Measurements from ENCODE around the gene CNTRL.

The CNTRL gene

GRCh38 chr9:121221664-121222055 is 146.9 kb downstream of the CNTRL start:
- ChIA-PET CTCF (interaction anchor here (0.7 to 6.6 kb wide), 12 partner anchors 8 to 177 kb away, joined by 3 to 79 read pairs (median 4); no protein-coding TSS in a partner anchor), POLR2A (no interaction called here)
- no peak for TF ChIP-seq CTCF (IDR thresholded peaks at IDR 0.05; ENCODE audit: insufficient read depth, low read length, missing control alignments)
- DNase-seq (ENCODE audit: low read depth, low spot score), result no peak
- no peak overlapping the region for H3K4me3 ChIP-seq (ENCODE audit: low read depth, low read length)

- ChIA-PET POLR2A (no interaction called here), CTCF (interaction anchor here (0.6 to 6.6 kb wide), 35 partner anchors 9 to 241 kb away, joined by 3 to 79 read pairs (median 4); partner anchors contain the start of gene GSN)
- TF ChIP-seq CTCF (IDR thresholded peaks at IDR 0.05; ENCODE audit: insufficient read depth, low read length, missing control alignments), result peak; percentile 58
- no peak overlapping the region for H3K4me3 ChIP-seq (ENCODE audit: low read depth, low read length)
- no peak for DNase-seq (ENCODE audit: low read depth, low spot score)
Observed at GRCh38 chr9:121222524-121223171, 147.9 kb downstream of the CNTRL start.

GRCh38 chr9:121225240-121225639 is 150.5 kb downstream of the CNTRL start:
- no peak for TF ChIP-seq CTCF (IDR thresholded peaks at IDR 0.05; ENCODE audit: insufficient read depth, low read length, missing control alignments)
- no peak overlapping the region for H3K4me3 ChIP-seq (ENCODE audit: low read depth, low read length)
- no peak for DNase-seq (ENCODE audit: low read depth, low spot score)
- POLR2A ChIA-PET, result no interaction called here
- CTCF ChIA-PET, result interaction anchor here (0.7 to 6.6 kb wide), 9 partner anchors 8 to 174 kb away, joined by 3 to 79 read pairs (median 4); partner anchors contain the start of gene GSN

GRCh38 chr9:121226175-121226574 is 151.4 kb downstream of the CNTRL start:
- ChIA-PET CTCF (interaction anchor here (0.8 to 6.6 kb wide), 11 partner anchors 8 to 173 kb away, joined by 3 to 79 read pairs (median 7); partner anchors contain the start of gene GSN), POLR2A (interaction anchor here (0.9 kb wide), 1 partner anchor 52 kb away, joined by 5 read pairs; no protein-coding TSS in a partner anchor)
- no peak for TF ChIP-seq CTCF (IDR thresholded peaks at IDR 0.05; ENCODE audit: insufficient read depth, low read length, missing control alignments)
- no peak overlapping the region for H3K4me3 ChIP-seq (ENCODE audit: low read depth, low read length)
- no peak for DNase-seq (ENCODE audit: low read depth, low spot score)
